Heart left ventricle (tissue), 16 donors: ENCODE data around the gene ANXA3. TPM values are rescaled to one million over a fixed set of nuclear protein-coding genes. Genes with fewer than 3 reads are reported as not detected.

ENCODE experiments used
- ATAC-seq, 4 donors: fragments of 200-7000 bp; cut with Tn5 transposase; one replicate each; pipeline ENCODE4 v1.9.1; 2020 to 2022; ENCODE audit warnings: moderate library complexity in 4 of 4, mild to moderate bottlenecking in 3 of 4, moderate number of reproducible peaks in 1 of 4
- DNase-seq, 5 donors: peaks; one replicate each; pipeline ENCODE4 v3.0.0-alpha.2; 2020
- H3K27ac ChIP-seq, 12 donors: fragments of 200-600 bp; sonication (generic) in 4 of 12; one replicate each; pipeline versions ENCODE4 v1.5.0 to v1.8.0; 2016 to 2022; ENCODE audit warnings: mild to moderate bottlenecking in 2 of 12
- H3K27me3 ChIP-seq, 9 donors: fragments of 200-600 bp; sonication (generic) in 2 of 9; one replicate each; pipeline versions ENCODE4 v1.5.1 to v1.8.0; 2016 to 2022; ENCODE audit warnings: mild to moderate bottlenecking in 3 of 9
- H3K36me3 ChIP-seq, 9 donors: fragments of 200-600 bp; sonication (generic) in 2 of 9; one replicate each; pipeline versions ENCODE4 v1.5.0 to v1.8.0; 2018 to 2022; ENCODE audit warnings: mild to moderate bottlenecking in 2 of 9
- H3K4me1 ChIP-seq, 12 donors: fragments of 200-600 bp; sonication (generic) in 4 of 12; one replicate each; pipeline versions ENCODE4 v1.5.0 to v1.8.0; 2016 to 2022; ENCODE audit warnings: mild to moderate bottlenecking in 3 of 12
- H3K4me3 ChIP-seq, 12 donors: fragments of 200-600 bp; sonication (generic) in 4 of 12; one replicate each; pipeline versions ENCODE4 v1.5.0 to v1.8.0; 2017 to 2022; ENCODE audit warnings: mild to moderate bottlenecking in 9 of 12, moderate library complexity in 4 of 12
- H3K9me3 ChIP-seq, 12 donors: fragments of 200-600 bp; sonication (generic) in 4 of 12; one replicate each; pipeline versions ENCODE4 v1.5.0 to v1.8.0; 2016 to 2022; ENCODE audit warnings: mild to moderate bottlenecking in 1 of 12
- CTCF ChIP-seq, 12 donors: fragments of 200-600 bp; sonication (generic) in 4 of 12; IDR thresholded peaks; one replicate each; pipeline versions ENCODE4 v1.5.0 to v1.8.0; 2018 to 2022; ENCODE audit warnings: antibody characterized with exemption in 12 of 12, mild to moderate bottlenecking in 5 of 12
- POLR2A ChIP-seq, 2 donors: fragments of 450-650 bp; IDR thresholded peaks; one replicate each; pipeline ENCODE4 v1.6.1; 2017; ENCODE audit warnings: antibody characterized with exemption in 2 of 2, mild to moderate bottlenecking in 2 of 2, moderate library complexity in 2 of 2
- WGBS, 4 donors: extraction: QIAGEN DNeasy Blood & Tissue Kit in 2 of 4; methylation state at CpG; one replicate each; pipeline versions ENCODE4 v1.1.5 to v1.1.7; 2013 to 2018; 5-methylcytosine and 5-hydroxymethylcytosine counted together
- intact Hi-C, 10 donors: fragments of 100-400 bp; cut with DNase I; formaldehyde crosslinking; loops; one replicate each; pipeline versions ENCODE4 v1.11.1 to v1.14.2; 2022
- polyA plus RNA-seq, 2 donors: library from polyadenylated mRNA; stranded (reverse); fragments of 200-250 nt; gene quantifications; one replicate each; pipeline ENCODE4 v1.2.3, GENCODE V29; 2013
- total RNA-seq, 9 donors: library from RNA; depleted of rRNA in 2 of 9; stranded (reverse); fragments of >200 nt in 2 of 9; fragmentation: NEBNext Ultra II Directional in 3 of 9; extraction: Animal tissue kit (Norgen Biotek cat#: 25700) in 3 of 9; gene quantifications; one replicate each; pipeline versions ENCODE4 v1.1.0 to v1.2.4, GENCODE V29; 2016 to 2023
- donor health status: ischemic (EF 13 %, LVEDD 7.1; RV severe dilation, severe dysfunction).
- donor health status: healthy with polysubstance abuse.
- donor health status: DM: no; HTN: yes; CAD: no.
- donor health status: DM: no; HTN: no; CAD: no.
- donor health status: ischemic (EF 25% LVEDD 6.9; RV normal size, moderate dysfunction).
- donor health status: ischemic (EF 25% LVEDD 5.7; RV mildly dilated, moderate dysfunction).
- donor health status: healthy.
- donor health status: DM: yes; HTN: yes; CAD: no.
- donor health status: ischemic (EF 35%, LVEDD 5.7; RV mildly dilated, moderate dysfunction).
- donor health status: nonischemic (EF 11% LVEDD 7.7; RV severe dilation, severe dysfunction).
- donor health status: DM: yes; HTN: yes; CAD: no.
- donor health status: PGD.
- donor health status: ischemic (EF 29% LVEDD 5.4; RV normal size, mild dysfunction).
- donor health status: nonischemic (EF 23%, LVEDD 6.1; RV moderate dilation, normal function).

ANXA3 gene
- total and polyA plus RNA-seq, 11 donors = 12.9 to 119 (median 28.7) TPM

DNA sequence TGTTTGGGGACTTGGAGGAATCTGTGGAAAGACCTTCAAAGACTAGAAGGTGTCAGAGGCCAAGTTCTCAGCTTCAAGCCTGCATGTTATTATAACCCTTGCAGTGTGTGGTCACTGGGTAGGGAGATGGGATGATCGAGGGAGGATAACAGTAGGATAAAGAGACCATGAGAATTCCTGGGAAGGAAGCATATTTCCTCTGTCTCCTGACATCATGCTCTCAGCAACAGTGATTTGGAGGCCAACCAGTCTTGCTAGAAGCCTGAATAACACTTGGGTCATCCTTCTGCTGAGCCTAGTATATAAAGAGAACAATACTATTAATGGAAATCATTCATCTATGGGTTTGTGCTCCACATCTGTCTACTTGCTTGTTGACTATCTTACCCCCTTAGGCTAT is 40.9 kb upstream of the ANXA3 start:
- DNase-seq (no peak), ATAC-seq (no peak)
- Histone ChIP-seq H3K27ac (no peak overlapping the region), H3K9me3 (no peaks in the 10 kb centered on the region), H3K36me3 (peaks cover 0 to 5% (median 0%) of the 10 kb centered on the region in 9 donors), H3K4me3 (no peak overlapping the region), H3K27me3 (no peaks in the 10 kb centered on the region), H3K4me1 (no peaks in the 10 kb centered on the region)
- no peak for TF ChIP-seq POLR2A (IDR thresholded peaks at IDR 0.05)
- no peak for TF ChIP-seq CTCF (IDR thresholded peaks at IDR 0.05)
- intact Hi-C loops = loop anchor here in 5 of 10 donors (5.0 to 10.0 kb wide), 3 partner anchors 446 to 516 kb away; partner anchors contain the start of gene FRAS1 (in 2 of the 5)
- 23 to 68% (median 36%) methylated on average over 1 of the region's 1 CpG for WGBS, 4 donors

GRCh38 chr4:78512357-78512920 is 39.1 kb upstream of the ANXA3 start:
- peak in 1 of 4 donors; percentile 54 for ATAC-seq

DNA sequence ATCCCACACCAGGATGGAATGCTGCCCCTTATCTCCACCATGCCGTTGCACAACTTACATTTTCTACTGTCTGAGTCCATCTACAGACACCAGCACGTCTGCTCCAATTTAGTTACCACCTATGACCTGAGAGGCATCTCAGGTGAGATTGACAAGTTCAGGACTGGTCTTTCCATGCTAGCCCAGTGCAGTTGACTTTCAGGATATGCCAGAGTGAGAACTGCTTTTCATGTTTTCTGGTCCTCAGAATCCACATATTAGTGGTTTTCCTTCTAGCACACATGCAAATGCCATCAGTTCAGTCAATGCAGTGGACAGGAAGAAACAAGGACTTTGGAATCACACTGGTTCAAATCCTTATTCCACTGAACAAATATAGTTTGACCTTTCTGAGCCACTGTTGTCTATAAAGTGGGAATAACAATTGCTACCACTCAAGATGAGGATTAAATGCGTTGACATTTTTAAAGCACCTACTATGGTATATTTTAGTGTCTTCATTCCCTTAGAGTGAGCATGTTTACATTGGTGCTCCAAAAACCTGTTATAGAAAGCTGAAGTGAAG is 38.1 kb upstream of the ANXA3 start:
- H3K4me1 ChIP-seq = peaks cover 0 to under 1% (median 0%) of the 10 kb centered on the region in 12 donors
- DNase-seq (no peak), ATAC-seq (no peak)
- H3K27me3 ChIP-seq = no peaks in the 10 kb centered on the region
- 77 to 86% (median 81%) methylated on average over 3 of the region's 3 CpGs for WGBS, 4 donors
- intact Hi-C loops = loop anchor here in 5 of 10 donors (2.0 to 10.0 kb wide), 4 partner anchors 449 to 553 kb away; partner anchors contain the start of gene FRAS1 (in 2 of the 5)
- no peaks in the 10 kb centered on the region for H3K9me3 ChIP-seq
- TF ChIP-seq POLR2A (IDR thresholded peaks at IDR 0.05) (no peak), CTCF (IDR thresholded peaks at IDR 0.05) (no peak)
- H3K4me3 ChIP-seq = no peak overlapping the region
- no peak overlapping the region for H3K27ac ChIP-seq
- H3K36me3 ChIP-seq = peaks cover 0 to 3% (median 0%) of the 10 kb centered on the region in 9 donors

More at GRCh38 chr4:78512357-78512920, 39.1 kb upstream of the ANXA3 start:
- TF ChIP-seq POLR2A (IDR thresholded peaks at IDR 0.05) (no peak), CTCF (IDR thresholded peaks at IDR 0.05) (no peak)
- peaks cover 0 to 5% (median 0%) of the 10 kb centered on the region in 9 donors for H3K36me3 ChIP-seq
- intact Hi-C loops = loop anchor here in 5 of 10 donors (2.0 to 10.0 kb wide), 4 partner anchors 448 to 552 kb away; partner anchors contain the start of gene FRAS1 (in 2 of the 5)
- no peaks in the 10 kb centered on the region for H3K27me3 ChIP-seq
- WGBS, 4 donors = 64 to 72% (median 67%) methylated on average over 3 of the region's 3 CpGs
- no peak for DNase-seq
- no peak overlapping the region for H3K4me3 ChIP-seq
- no peaks in the 10 kb centered on the region for H3K9me3 ChIP-seq
- H3K27ac ChIP-seq = no peak overlapping the region
- no peaks in the 10 kb centered on the region for H3K4me1 ChIP-seq

DNA sequence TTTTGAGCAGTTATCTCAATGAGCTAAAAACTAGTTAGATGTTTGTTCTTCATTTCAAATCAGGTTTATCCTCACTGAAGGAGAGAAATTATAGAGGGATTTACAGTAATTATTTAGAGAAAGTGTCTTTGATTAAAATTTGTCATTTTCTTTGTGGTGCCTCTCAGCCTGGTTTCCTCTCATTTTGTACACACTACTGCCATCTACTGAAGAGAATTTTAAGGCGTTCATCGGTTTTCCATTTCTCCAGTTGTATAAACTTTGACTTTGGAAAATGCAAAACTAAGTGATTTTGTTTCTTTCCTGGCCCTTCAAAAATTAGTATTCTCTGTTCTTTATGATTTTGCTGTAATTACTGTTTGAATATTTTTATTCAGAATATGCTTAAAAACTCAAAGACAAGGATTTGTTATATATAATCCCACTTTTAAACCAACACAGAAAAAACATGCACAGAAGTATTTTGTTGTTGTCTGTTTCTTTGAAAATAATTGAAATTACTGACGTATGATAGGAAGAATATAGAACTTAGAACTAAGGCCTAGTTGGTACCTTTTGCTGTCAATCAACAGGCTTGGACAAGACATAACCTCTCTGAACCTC is 34.4 kb upstream of the ANXA3 start:
- no peaks in the 10 kb centered on the region for H3K27me3 ChIP-seq
- no peak overlapping the region for H3K27ac ChIP-seq
- H3K9me3 ChIP-seq = no peaks in the 10 kb centered on the region
- DNase-seq = no peak
- no peak for ATAC-seq
- 24 to 34% (median 26%) methylated on average over 3 of the region's 3 CpGs for WGBS, 4 donors
- intact Hi-C loops = loop anchor here (1.0 to 10.0 kb wide), 12 partner anchors 35 to 560 kb away; partner anchors contain the start of genes FRAS1 (in 2 of the 10) and ANXA3 (in 1 of the 10)
- no peak overlapping the region for H3K4me3 ChIP-seq
- TF ChIP-seq CTCF (IDR thresholded peaks at IDR 0.05) = peak; percentile 41 to 76 (median 68)
- TF ChIP-seq POLR2A (IDR thresholded peaks at IDR 0.05) = no peak
- H3K36me3 ChIP-seq = no peaks in the 10 kb centered on the region
- peaks cover 0 to 17% (median 0%) of the 10 kb centered on the region in 12 donors for H3K4me1 ChIP-seq
